DMS153 (cell line): ENCODE results near the gene ANKRD23.
"Not testable (repeated sequence)": the region's sequence is repeated elsewhere in the genome, so short reads cannot be mapped to it uniquely, and the experiment has no call there.

Experiments
- DNase-seq: peaks from one replicate; lab custom pipeline; 2025; lab: John Stamatoyannopoulos, UW

ANKRD23 gene

DNA sequence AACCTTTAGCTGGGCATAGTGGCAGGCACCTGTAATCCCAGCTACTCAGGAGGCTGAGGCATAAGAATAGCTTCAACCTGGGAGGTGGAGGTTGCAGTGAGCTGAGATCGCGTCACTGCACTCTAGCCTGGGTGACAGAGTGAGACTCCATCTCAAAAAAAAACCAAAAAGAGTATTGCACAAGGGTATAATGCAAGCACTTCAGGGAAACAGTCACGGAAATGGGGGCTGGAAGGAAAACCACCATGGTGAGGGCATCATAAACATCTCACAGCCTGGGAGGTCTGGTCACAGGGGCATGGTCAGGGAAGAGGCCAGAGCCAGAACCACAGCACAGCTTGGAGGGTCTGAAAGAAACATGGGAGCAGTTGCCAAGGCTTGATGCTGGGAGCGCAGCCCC lies 19.2 kb upstream of the ANKRD23 start:
- not testable (repeated sequence) for DNase-seq

GRCh38 chr2:96861074-96861473 lies 17.3 kb upstream of the ANKRD23 start:
- no peak for DNase-seq

GRCh38 chr2:96860065-96861029 lies 16.5 kb upstream of the ANKRD23 start:
- DNase-seq, result no peak

GRCh38 chr2:96859681-96860064 lies 15.9 kb upstream of the ANKRD23 start:
- no peak for DNase-seq

GRCh38 chr2:96859099-96859649 lies 15.4 kb upstream of the ANKRD23 start:
- DNase-seq, result no peak

- DNase-seq, result peak; percentile 97
Observed at GRCh38 chr2:96857667-96858372, 14.0 kb upstream of the ANKRD23 start, which contains the start of gene ANKRD39. TSS of gene ANKRD39 (minus strand) at chr2:96858016. CDS start at chr2:96857987, 29 bp downstream.

GRCh38 chr2:96856776-96857666 lies 13.2 kb upstream of the ANKRD23 start:
- DNase-seq, result peak; percentile 55

- DNase-seq, result no peak
Observed at GRCh38 chr2:96853321-96853720, 9.5 kb upstream of the ANKRD23 start.

DNA sequence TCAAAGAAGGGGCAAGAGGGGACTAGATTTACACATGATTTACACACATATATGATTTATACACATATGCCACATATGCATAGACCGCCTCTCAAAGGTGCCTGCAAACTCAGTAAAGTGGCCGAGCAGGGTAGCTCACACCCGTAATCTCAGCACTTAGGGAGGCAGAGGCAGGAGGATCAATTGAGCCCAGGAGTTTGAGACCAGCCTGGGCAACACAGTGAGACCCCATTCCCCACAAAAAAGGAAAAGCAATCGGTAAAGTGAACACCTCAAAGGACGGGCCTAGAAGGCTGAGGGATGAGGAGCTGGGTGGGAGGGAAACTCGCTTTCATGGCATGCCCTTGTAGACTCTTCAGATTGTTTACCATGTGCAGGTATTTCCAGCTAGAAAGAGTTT lies 8.8 kb upstream of the ANKRD23 start:
- DNase-seq, result no peak

- no peak for DNase-seq
Observed at GRCh38 chr2:96848264-96848663, 4.4 kb upstream of the ANKRD23 start.

GRCh38 chr2:96847586-96847985 lies 3.8 kb upstream of the ANKRD23 start:
- no peak for DNase-seq

- no peak for DNase-seq
Observed at GRCh38 chr2:96846825-96847224, 3.0 kb upstream of the ANKRD23 start.

GRCh38 chr2:96844405-96844808 lies 586 bp upstream of the ANKRD23 start:
- DNase-seq, result no peak

GRCh38 chr2:96842600-96842999 lies 1.2 kb downstream of the ANKRD23 start:
- DNase-seq, result no peak

GRCh38 chr2:96841701-96842495 lies 1.9 kb downstream of the ANKRD23 start:
- no peak for DNase-seq

- no peak for DNase-seq
Observed at GRCh38 chr2:96839875-96840850, 3.7 kb downstream of the ANKRD23 start.

DNA sequence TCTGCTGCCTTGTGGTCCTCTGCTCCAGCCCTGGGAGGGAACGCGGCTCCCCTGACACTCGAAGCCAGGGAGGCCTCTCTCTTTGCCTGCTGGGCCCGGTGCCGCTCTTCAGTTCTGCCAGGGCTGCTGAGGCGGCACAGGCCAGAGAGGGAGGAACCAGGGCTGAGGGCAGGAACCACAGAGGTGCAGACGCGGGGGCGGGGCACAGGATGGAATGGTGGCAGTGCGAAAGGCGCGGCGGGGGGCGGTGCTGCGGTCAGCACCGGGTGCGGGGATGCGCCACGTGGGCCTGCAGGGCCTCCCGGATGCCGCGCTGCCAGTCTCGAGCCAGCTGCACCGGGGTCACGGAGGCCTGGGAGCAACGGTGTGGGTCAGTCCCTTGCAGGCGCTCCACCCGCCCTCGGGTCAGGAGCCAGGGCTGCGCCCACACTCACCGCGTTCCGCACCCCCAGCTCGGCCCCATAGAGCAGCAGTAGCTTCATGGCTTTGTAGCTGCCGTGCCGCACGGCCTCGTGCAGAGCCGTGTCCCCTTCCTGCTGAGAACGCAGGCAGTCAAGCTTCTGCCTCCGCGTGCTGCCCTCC lies 4.4 kb downstream of the ANKRD23 start:
- DNase-seq, result no peak

- no peak for DNase-seq
Observed at GRCh38 chr2:96838345-96839292, 5.2 kb downstream of the ANKRD23 start.
